Measurements from ENCODE around the gene TSPAN32.

DNA sequence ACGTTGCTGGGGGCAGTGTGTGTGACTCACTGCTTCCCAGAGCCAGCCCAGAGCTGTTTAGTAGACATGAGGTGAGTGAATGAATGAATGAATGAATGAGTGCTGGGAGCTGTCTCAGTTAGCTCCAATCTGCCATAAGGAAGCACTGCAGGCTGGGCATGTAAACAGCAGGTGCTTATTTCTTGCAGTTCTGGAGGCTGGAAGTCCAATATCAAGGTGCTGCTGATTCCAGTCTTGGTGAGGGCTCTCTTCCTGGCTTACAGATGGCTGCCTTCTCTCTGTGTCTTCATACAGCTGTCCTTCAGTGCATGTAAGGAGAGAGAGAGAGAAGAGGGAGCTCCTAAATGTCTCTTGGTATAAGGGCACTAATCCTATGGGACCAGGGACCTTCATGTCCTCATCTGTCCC is 4.2 kb upstream of the TSPAN32 start:
- TF ChIP-seq FOXK2 (IDR thresholded peaks at IDR 0.05) (no peak), ARNT (IDR thresholded peaks at IDR 0.05) (no peak), CTBP1 (IDR thresholded peaks at IDR 0.05; ENCODE audit: borderline replicate concordance) (no peak), ELF4 (IDR thresholded peaks at IDR 0.05) (no peak), SP1 (IDR thresholded peaks at IDR 0.05) (no peak), FOXM1 (IDR thresholded peaks at IDR 0.05; ENCODE audit: borderline replicate concordance) (no peak), LEF1 (IDR thresholded peaks at IDR 0.05; ENCODE audit: borderline replicate concordance) (no peak), BHLHE40 (IDR thresholded peaks at IDR 0.05; ENCODE audit: borderline replicate concordance) (no peak), SUZ12 (IDR thresholded peaks at IDR 0.05) (no peak), TARDBP (IDR thresholded peaks at IDR 0.05) (no peak)
